K562 (cell line): ENCODE measurements around the gene RAB21. TPM values are rescaled to one million over a fixed set of nuclear protein-coding genes. Genes with fewer than 3 reads are reported as not detected.

Experiments used
- ATAC-seq: fragments of 200-7000 bp; cut with Tn5 transposase; 3 replicates; pipeline ENCODE4 v1.9.1; 2020; ENCODE audit warnings: moderate library complexity
- Bru-seq: library from RNA; stranded (reverse); fragments of 400-500 nt; gene quantifications from one replicate; lab custom pipeline; 2021; lab: Mats Ljungman, UMichigan
- BruChase-seq, 2 experiments: library from RNA; stranded (reverse); fragments of 400-500 nt; gene quantifications; one replicate each; lab custom pipeline; 2021; lab: Mats Ljungman, UMichigan
- BruUV-seq: library from RNA; stranded (reverse); fragments of 400-500 nt; replicated peaks from 2 replicates; lab custom pipeline; 2021; lab: Mats Ljungman, UMichigan
- CTCF ChIA-PET: fragments of 300-600 bp; formaldehyde crosslinking; extraction: SDS; loops from one replicate; lab custom pipeline; 2021; ENCODE audit warnings: low intra/inter-chr PET ratio; lab: Yijun Ruan, JAX
- POLR2A ChIA-PET: fragments of 300-600, 350-650 bp; sonication (Branson Sonifier 250); formaldehyde crosslinking; extraction: SDS; loops from one replicate; lab custom pipeline; 2021; ENCODE audit warnings: antibody characterized with exemption, inconsistent platforms; lab: Yijun Ruan, JAX
- DNase-seq, 4 experiments: peaks; one replicate each; pipeline versions ENCODE4 v3.0.0 to v3.0.0-alpha.2; 2011 to 2018; ENCODE audit warnings: low spot score in 3 of 4, mixed read lengths in 3 of 4; ENCODE audit errors: extremely low read depth in 1 of 4
- FAIRE-seq: peaks from 2 replicates; lab custom pipeline; 2011; peaks lifted over from hg19 to GRCh38; lab: Jason Lieb, UNC
- H2AFZ ChIP-seq: 2 replicates; pipeline ENCODE4 v1.6.0; 2011; ENCODE audit warnings: low read depth, low read length, control low read depth, inconsistent platforms
- H3K27ac ChIP-seq: fragments of 200-600 bp; 3 replicates; pipeline ENCODE4 v1.8.0; 2011; ENCODE audit warnings: low read depth, mild to moderate bottlenecking, control low read depth, inconsistent platforms, low read length, moderate library complexity, mixed read lengths; ENCODE audit errors: extremely low read depth
- H3K27me3 ChIP-seq, 2 experiments: fragments of 300-600 bp in 1 of 2; 2 replicates in 1 of 2; 3 replicates in 1 of 2; pipeline versions ENCODE4 v1.6.0 to v1.8.0; 2011; ENCODE audit warnings: inconsistent platforms in 2 of 2, low read length in 2 of 2, mild to moderate bottlenecking in 1 of 2, mixed read lengths in 1 of 2, moderate library complexity in 1 of 2; ENCODE audit not compliant: control insufficient read depth in 2 of 2, insufficient read depth in 2 of 2
- H3K36me3 ChIP-seq: fragments of 300-600 bp; 3 replicates; pipeline ENCODE4 v1.8.0; 2011; ENCODE audit warnings: mild to moderate bottlenecking, low read length, inconsistent platforms; ENCODE audit not compliant: control insufficient read depth, insufficient read depth
- H3K4me1 ChIP-seq, 2 experiments: fragments of 200-600 bp in 1 of 2; replicated peaks in 1 of 2; 2 replicates in 1 of 2; 3 replicates in 1 of 2; pipeline versions ENCODE4 v1.5.1 to v1.8.0; 2011; ENCODE audit warnings: inconsistent platforms in 2 of 2, low read length in 2 of 2, mild to moderate bottlenecking in 1 of 2, mixed read lengths in 1 of 2, moderate library complexity in 1 of 2; ENCODE audit not compliant: control insufficient read depth in 2 of 2, insufficient read depth in 2 of 2
- H3K4me2 ChIP-seq: 2 replicates; pipeline ENCODE4 v1.6.1; 2011; ENCODE audit warnings: low read length, control low read depth, inconsistent platforms, mixed read lengths; ENCODE audit not compliant: insufficient read depth
- H3K4me3 ChIP-seq: fragments of 200-600 bp; sonication (generic), shearing (Covaris generic); 2 replicates; pipeline ENCODE4 v1.5.1; 2016; ENCODE audit warnings: control low read depth, inconsistent platforms
- H3K79me2 ChIP-seq: fragments of 200-600 bp; 3 replicates; pipeline ENCODE4 v1.8.0; 2011; ENCODE audit warnings: low read length, inconsistent platforms; ENCODE audit not compliant: control insufficient read depth, insufficient read depth
- H3K9ac ChIP-seq, 2 experiments: 2 replicates each; pipeline versions ENCODE4 v1.6.0 to v1.6.1; 2011; ENCODE audit warnings: low read depth in 2 of 2, low read length in 2 of 2, control low read depth in 1 of 2, inconsistent platforms in 1 of 2, mild to moderate bottlenecking in 1 of 2, mixed read lengths in 1 of 2; ENCODE audit not compliant: insufficient read depth in 1 of 2
- H3K9me1 ChIP-seq: one replicate; pipeline ENCODE4 v1.6.0; 2011; ENCODE audit warnings: inconsistent platforms, mild to moderate bottlenecking, low read length, moderate library complexity; ENCODE audit not compliant: control insufficient read depth, insufficient read depth
- H3K9me3 ChIP-seq: replicated peaks from 2 replicates; pipeline ENCODE4 v1.5.1; 2011; ENCODE audit warnings: low read depth, low read length, inconsistent platforms; ENCODE audit not compliant: control insufficient read depth, insufficient read depth
- H4K20me1 ChIP-seq: replicated peaks from 2 replicates; pipeline ENCODE4 v1.6.1; 2011; ENCODE audit warnings: low read length, inconsistent platforms, mixed read lengths; ENCODE audit not compliant: control insufficient read depth, insufficient read depth
- CREB1 ChIP-seq, 2 experiments: sonication (generic) in 1 of 2; formaldehyde crosslinking in 1 of 2; IDR thresholded peaks; 2 replicates each; pipeline versions ENCODE4 v1.6.1 to v1.8.0; 2012 to 2022; ENCODE audit warnings: inconsistent platforms in 1 of 2, mild to moderate bottlenecking in 1 of 2, missing genetic modification reagents in 1 of 2, moderate library complexity in 1 of 2
- ETV5 ChIP-seq: sonication (generic); formaldehyde crosslinking; IDR thresholded peaks from 2 replicates; pipeline ENCODE4 v1.4.0; 2020; ENCODE audit warnings: low read depth, mild to moderate bottlenecking, missing genetic modification reagents
- KDM2B ChIP-seq: fragments of 250-450 bp; sonication (Bioruptor Pico); IDR thresholded peaks from 2 replicates; pipeline ENCODE4 v1.8.0; 2021; ENCODE audit warnings: mild to moderate bottlenecking, moderate library complexity
- L3MBTL2 ChIP-seq: fragments of 450-650 bp; IDR thresholded peaks from 2 replicates; pipeline ENCODE4 v1.6.1; 2016; ENCODE audit warnings: mild to moderate bottlenecking, moderate library complexity
- PHB ChIP-seq: fragments of 250-450 bp; sonication (Bioruptor Pico); IDR thresholded peaks from 2 replicates; pipeline ENCODE4 v1.5.0; 2021
- ZBTB11 ChIP-seq, 3 experiments: fragments of 200-800 bp in 1 of 3; fragments of 250-450 bp in 1 of 3; fragments of 450-650 bp in 1 of 3; sonication (Bioruptor Pico) in 1 of 3; sonication (Bioruptor generic) in 1 of 3; formaldehyde crosslinking in 1 of 3; IDR thresholded peaks; 2 replicates each; pipeline versions ENCODE4 v1.6.1 to v1.8.0; 2016 to 2022; ENCODE audit warnings: mild to moderate bottlenecking in 2 of 3, missing genetic modification characterization in 2 of 3, missing compliant biosample characterization in 1 of 3, moderate library complexity in 1 of 3
- ZNF384 ChIP-seq: IDR thresholded peaks from 2 replicates; pipeline ENCODE4 v1.6.1; 2012; ENCODE audit warnings: low read depth, low read length, improper control_type of control experiment
- ZNF436 ChIP-seq: fragments of 250-450, 450-650 bp; sonication (Bioruptor Pico); formaldehyde crosslinking; IDR thresholded peaks from 2 replicates; pipeline ENCODE4 v1.7.0; 2020; ENCODE audit warnings: mild to moderate bottlenecking
- ZNF589 ChIP-seq: fragments of 200-800 bp; sonication (Bioruptor generic); IDR thresholded peaks from 2 replicates; pipeline ENCODE4 v1.6.1; 2016; ENCODE audit warnings: low read depth, missing genetic modification characterization, missing compliant biosample characterization
- whole genome bisulfite sequencing: fragments of 100-300 bp; shearing (Covaris generic); methylation state at CpG from one replicate; pipeline ENCODE4 v1.1.6; 2016; ENCODE audit warnings: low coverage, mixed read lengths; ENCODE audit not compliant: insufficient coverage; ENCODE audit errors: missing lambda C conversion rate; 5-methylcytosine and 5-hydroxymethylcytosine counted together
- in situ Hi-C: fragments of 300-500 bp; cut with MboI; formaldehyde crosslinking; loops from 4 replicates; pipeline ENCODE4 v1.15.0; 2018; ENCODE audit warnings: inconsistent platforms, mixed read lengths
- intact Hi-C: fragments of 100-400 bp; cut with micrococcal nuclease; formaldehyde crosslinking; loops from 2 replicates; pipeline ENCODE4 v1.14.2; 2022
- long read RNA-seq, 3 experiments: library from polyadenylated mRNA in 2 of 3; library from RNA in 1 of 3; unstranded in 2 of 3; stranded (forward) in 1 of 3; transcript quantifications; one replicate each; pipeline ENCODE4 v2.0.0, GENCODE V29; 2019 to 2022
- polyA minus RNA-seq, 3 experiments: library from RNA; depleted of rRNA, polyadenylated mRNA; stranded (reverse); fragments of >200 nt; gene quantifications; 2 replicates each; pipeline ENCODE4 v1.2.3, GENCODE V29; 2011
- polyA plus RNA-seq, 8 experiments: library from polyadenylated mRNA; depleted of rRNA in 4 of 8; stranded (reverse) in 5 of 8; unstranded in 3 of 8; fragments of >200 nt; fragmentation: Nextera tagmentation in 2 of 8; fragmentation: Illumina TruSeq in 1 of 8; extraction: Ambion mirVana in 2 of 8; extraction: Trizol in 1 of 8; gene quantifications; 2 replicates each; pipeline versions ENCODE4 v1.2.1 to v1.2.3, GENCODE V29; 2011 to 2014; ENCODE audit warnings: inconsistent platforms in 1 of 8, missing spikeins in 1 of 8
- total RNA-seq, 7 experiments: library from RNA; depleted of rRNA in 6 of 7; stranded (reverse); fragments of >200 nt in 6 of 7; fragmentation: Illumina TruSeq in 2 of 7; extraction: Trizol in 2 of 7; gene quantifications; 2 replicates each; pipeline versions ENCODE4 v1.2.1 to v1.2.3, GENCODE V29; 2011 to 2021; ENCODE audit warnings: low replicate concordance in 1 of 7
- TF ChIP-seq, protein P1 (sequence below): conservative IDR thresholded peaks from 2 replicates; pipeline ENCODE4 v1.6.1; 2011; ENCODE audit warnings: low read depth, mild to moderate bottlenecking, low read length; ENCODE audit not compliant: control insufficient read depth

The RAB21 gene
- total RNA-seq (2011; cell fraction: chromatin; rRNA removed; ENCODE audit: low replicate concordance): 3.7 and 24.2 TPM in 2 replicates
- 2.3 and 2.8 TPM in 2 replicates for total RNA-seq (2011; cell fraction: nucleolus; rRNA removed)
- total RNA-seq (2011; cell fraction: nucleoplasm; rRNA removed): 4.5 and 9.6 TPM in 2 replicates
- total RNA-seq (2014; rRNA removed): 10.1 and 10.2 TPM in 2 replicates
- 45.6 and 53.7 TPM in 2 replicates for total RNA-seq (2014; rRNA removed; fragmentation: Illumina TruSeq; extraction: Trizol)
- 42.6 and 44.4 TPM in 2 replicates for total RNA-seq (2015; rRNA removed; fragmentation: Illumina TruSeq; extraction: Trizol)
- 34.7 and 40.2 TPM in 2 replicates for total RNA-seq (2021)
- polyA plus RNA-seq (2011; rRNA removed): 8.2 and 13.5 TPM in 2 replicates
- 0.79 and 1.6 TPM in 2 replicates for polyA plus RNA-seq (2011; cell fraction: cytosol; rRNA removed)
- polyA plus RNA-seq (2011; cell fraction: nucleus; rRNA removed): 1.5 and 3.3 TPM in 2 replicates
- polyA plus RNA-seq (2012): 20.7 and 30.1 TPM in 2 replicates
- polyA plus RNA-seq (2014; fragmentation: Illumina TruSeq; extraction: Trizol): 30.5 and 35.8 TPM in 2 replicates
- polyA plus RNA-seq (2014; fragmentation: Nextera tagmentation; extraction: Ambion mirVana): 1 to 10 TPM; 5.3 to 8.2 TPM
- polyA plus RNA-seq (2014; rRNA removed): 16.3 and 19.6 TPM in 2 replicates
- 23.0 and 25.7 TPM in 2 replicates for polyA minus RNA-seq (2011; rRNA and poly(A)+ RNA removed)
- polyA minus RNA-seq (2011; cell fraction: cytosol; rRNA and poly(A)+ RNA removed): 6.7 and 9.8 TPM in 2 replicates
- 3.2 and 5.6 TPM in 2 replicates for polyA minus RNA-seq (2011; cell fraction: nucleus; rRNA and poly(A)+ RNA removed)
- Bru-seq, nascent RNA: percentile 89 among the genes with signal in this experiment
- percentile 92 among the genes with signal in this experiment for BruChase-seq, experiment 1, labeled RNA remaining after a 2-hour chase
- BruChase-seq, experiment 2, labeled RNA remaining after a 6-hour chase: percentile 93 among the genes with signal in this experiment
- long read RNA-seq, experiment 1, full-length matches to known transcripts: 123 of 178 reads
- long read RNA-seq, experiment 1, partial matches to known transcripts: 8 of 178 reads
- long read RNA-seq, experiment 1, other reads (novel, unspliced or antisense): 47 of 178 reads
- long read RNA-seq, experiment 2, full-length matches to known transcripts: 8 of 22 reads
- long read RNA-seq, experiment 2, partial matches to known transcripts: 0 of 22 reads
- long read RNA-seq, experiment 2, other reads (novel, unspliced or antisense): 14 of 22 reads
- long read RNA-seq, experiment 3, partial matches to known transcripts: 0 of 1 reads
- long read RNA-seq, experiment 3, other reads (novel, unspliced or antisense): 1 of 1 reads

DNA sequence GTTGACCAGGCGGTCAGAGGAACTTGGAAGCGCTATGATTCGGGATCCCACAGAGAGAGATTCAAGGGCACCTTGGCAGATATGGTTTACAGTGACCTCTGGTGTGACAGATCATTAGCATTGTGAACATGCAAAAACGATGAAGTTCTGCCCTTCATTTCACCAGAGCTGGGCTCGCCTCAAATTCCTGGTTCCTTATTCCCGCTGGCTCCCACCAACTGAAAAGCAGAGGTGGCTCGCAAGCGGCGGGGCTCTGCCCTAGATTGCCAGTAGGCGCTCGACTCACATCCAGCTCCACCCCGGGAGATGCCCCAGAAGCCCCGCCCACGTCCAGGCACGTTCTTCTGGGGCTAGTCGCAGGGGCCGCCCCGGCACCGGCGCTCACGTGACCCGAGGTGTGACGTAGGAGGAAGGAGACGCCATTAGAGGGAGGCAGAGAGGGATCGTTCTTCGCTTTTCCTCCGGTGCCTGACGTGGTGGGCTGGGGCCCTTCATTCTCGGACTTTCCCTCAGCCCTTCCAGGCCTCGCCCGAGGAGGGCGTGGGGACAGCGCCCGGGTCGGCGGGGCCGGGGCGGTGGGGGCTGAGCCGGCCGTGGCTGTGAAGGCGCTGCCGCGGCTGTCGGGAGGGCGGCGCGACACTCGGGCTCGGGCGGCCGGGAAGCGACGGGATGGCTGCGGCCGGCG is at the start of gene RAB21:
TSS of gene RAB21 (plus strand) at position 403 of the 685 bp plus-strand sequence. CDS start at position 670, 267 bp downstream.
- POLR2A ChIA-PET: interaction anchor here (0.6 to 1.0 kb wide), 7 partner anchors 10 to 1278 kb away, joined by 3 to 4 read pairs (median 3); no protein-coding TSS in a partner anchor
- Histone ChIP-seq H3K9me3 (peaks cover 3% of the 10 kb centered on the region; the same call in 1 of the 2 replicates), H3K4me1 (peaks cover 12 to 28% of the 10 kb centered on the region in 2 experiments; a peak in 4 of 5 replicates), H2AFZ (peak within 1 kb of the TSS; percentile 98), H3K27me3 (no peaks in the 10 kb centered on the region), H4K20me1 (no peaks in the 10 kb centered on the region; the same call in none of the 2 replicates), H3K4me2 (peak within 1 kb of the TSS; percentile 83), H3K36me3 (peaks cover 36% of the 10 kb centered on the region), H3K27ac (peak within 1 kb of the TSS; percentile 93), H3K79me2 (peaks cover 49% of the 10 kb centered on the region), H3K9me1 (no peaks in the 10 kb centered on the region), H3K9ac (peak within 1 kb of the TSS; percentile 87 to 91), H3K4me3 (peak within 1 kb of the TSS; percentile 67)
- CTCF ChIA-PET: interaction anchor here (0.7 kb wide), 1 partner anchor 564 kb away, joined by 4 read pairs; no protein-coding TSS in a partner anchor
- WGBS: 2% methylated on average over 22 of the region's 56 CpGs
- DNase-seq (peak; percentile 96 to 98 (median 96)), ATAC-seq (peak; percentile 92), FAIRE-seq (peak; percentile 79)
- BruUV-seq: no TSS peak
- intact Hi-C loops (loop anchor here (10.0 kb wide), 1 partner anchor 620 kb away; no protein-coding TSS in a partner anchor), in situ Hi-C loops (loop anchor here (10.0 kb wide), 1 partner anchor 340 kb away; no protein-coding TSS in a partner anchor)
- TF ChIP-seq CREB1 (IDR thresholded peaks at IDR 0.05): peak; percentile 93
- TF ChIP-seq CREB1 (CRISPR knock-in tag; IDR thresholded peaks at IDR 0.05): peak; percentile 93
- no peak for TF ChIP-seq ZNF384
- no peak for TF ChIP-seq PHB (CRISPR knock-in tag)
- TF ChIP-seq ZBTB11 (CRISPR knock-in tag; IDR thresholded peaks at IDR 0.05): no peak
- TF ChIP-seq L3MBTL2: peak; percentile 70
- TF ChIP-seq ZNF436 (CRISPR knock-in tag): no peak
- peak; percentile 29; the same call in 1 of the 2 replicates for TF ChIP-seq ETV5
- no peak for TF ChIP-seq ZNF589
- TF ChIP-seq KDM2B (CRISPR knock-in tag): no peak
- TF ChIP-seq, protein P1, sequence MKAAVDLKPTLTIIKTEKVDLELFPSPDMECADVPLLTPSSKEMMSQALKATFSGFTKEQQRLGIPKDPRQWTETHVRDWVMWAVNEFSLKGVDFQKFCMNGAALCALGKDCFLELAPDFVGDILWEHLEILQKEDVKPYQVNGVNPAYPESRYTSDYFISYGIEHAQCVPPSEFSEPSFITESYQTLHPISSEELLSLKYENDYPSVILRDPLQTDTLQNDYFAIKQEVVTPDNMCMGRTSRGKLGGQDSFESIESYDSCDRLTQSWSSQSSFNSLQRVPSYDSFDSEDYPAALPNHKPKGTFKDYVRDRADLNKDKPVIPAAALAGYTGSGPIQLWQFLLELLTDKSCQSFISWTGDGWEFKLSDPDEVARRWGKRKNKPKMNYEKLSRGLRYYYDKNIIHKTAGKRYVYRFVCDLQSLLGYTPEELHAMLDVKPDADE: no peak
